ENCODE measurements around the gene RGS9BP. TPM values are rescaled to one million over a fixed set of nuclear protein-coding genes. Genes with fewer than 3 reads are reported as not detected.

Gene RGS9BP
- total and polyA plus RNA-seq, 2 donors (not counting 1 experiment from before 2014, with no cell fraction given): 0.09 to 0.66 TPM

DNA sequence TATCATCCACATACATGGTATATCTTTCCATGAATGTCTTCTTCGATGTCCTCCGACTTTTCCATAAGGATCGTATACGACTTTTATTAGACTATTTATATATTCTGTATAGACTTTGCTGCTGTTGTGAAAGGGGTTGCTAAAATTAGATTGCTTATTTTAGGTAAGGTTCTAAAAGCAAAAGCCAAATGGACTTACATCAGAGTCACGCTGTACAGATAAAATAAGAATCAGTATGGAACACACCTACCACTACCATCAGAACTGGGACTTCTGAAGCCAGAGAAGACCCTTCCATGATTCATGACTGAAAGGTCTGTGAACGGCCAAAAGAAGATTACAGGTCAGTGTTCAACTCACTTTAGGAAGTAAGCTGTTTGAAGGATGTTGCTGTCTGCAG is 9.6 kb upstream of the RGS9BP start:
- no peaks in the 10 kb centered on the region for H3K36me3 ChIP-seq (ENCODE audit: control insufficient read depth, insufficient read depth, low read length)
- TF ChIP-seq, protein P1, sequence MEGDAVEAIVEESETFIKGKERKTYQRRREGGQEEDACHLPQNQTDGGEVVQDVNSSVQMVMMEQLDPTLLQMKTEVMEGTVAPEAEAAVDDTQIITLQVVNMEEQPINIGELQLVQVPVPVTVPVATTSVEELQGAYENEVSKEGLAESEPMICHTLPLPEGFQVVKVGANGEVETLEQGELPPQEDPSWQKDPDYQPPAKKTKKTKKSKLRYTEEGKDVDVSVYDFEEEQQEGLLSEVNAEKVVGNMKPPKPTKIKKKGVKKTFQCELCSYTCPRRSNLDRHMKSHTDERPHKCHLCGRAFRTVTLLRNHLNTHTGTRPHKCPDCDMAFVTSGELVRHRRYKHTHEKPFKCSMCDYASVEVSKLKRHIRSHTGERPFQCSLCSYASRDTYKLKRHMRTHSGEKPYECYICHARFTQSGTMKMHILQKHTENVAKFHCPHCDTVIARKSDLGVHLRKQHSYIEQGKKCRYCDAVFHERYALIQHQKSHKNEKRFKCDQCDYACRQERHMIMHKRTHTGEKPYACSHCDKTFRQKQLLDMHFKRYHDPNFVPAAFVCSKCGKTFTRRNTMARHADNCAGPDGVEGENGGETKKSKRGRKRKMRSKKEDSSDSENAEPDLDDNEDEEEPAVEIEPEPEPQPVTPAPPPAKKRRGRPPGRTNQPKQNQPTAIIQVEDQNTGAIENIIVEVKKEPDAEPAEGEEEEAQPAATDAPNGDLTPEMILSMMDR (conservative IDR thresholded peaks at IDR 0.05 in 1 of 2, IDR thresholded peaks at IDR 0.05 in 1 of 2; ENCODE audit: low read depth in 1 of 2, low read length in 2 of 2): no peak
- no peak for TF ChIP-seq EZH2 (IDR thresholded peaks at IDR 0.05; ENCODE audit: low read length, missing control alignments)
- H2AFZ ChIP-seq (ENCODE audit: low read length): no peak overlapping the region

DNA sequence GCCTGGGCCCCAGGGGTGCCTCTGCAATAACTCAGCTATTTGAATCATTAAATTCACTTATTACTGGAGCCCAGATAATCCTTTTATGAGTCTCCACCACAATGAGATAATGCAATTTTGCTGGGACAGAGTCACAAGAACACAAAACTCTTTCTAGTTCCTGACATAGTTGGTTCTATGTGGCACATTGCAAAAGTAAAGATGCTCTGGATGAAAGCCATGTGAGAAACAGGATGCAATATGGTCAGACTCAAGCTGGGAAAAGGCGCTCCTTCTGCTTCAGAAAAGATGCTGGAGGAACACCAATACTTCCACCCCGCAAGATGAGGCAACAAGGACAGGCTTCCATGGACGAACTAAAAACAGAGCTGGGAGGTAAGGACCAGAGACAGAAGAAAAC is 6.3 kb upstream of the RGS9BP start:
- no peak overlapping the region for H3K4me3 ChIP-seq (replicated peaks in 1 of 4; ENCODE audit: control extremely low read depth in 1 of 4, insufficient read depth in 1 of 4, low read depth in 3 of 4, low read length in 4 of 4)
- H3K79me2 ChIP-seq (ENCODE audit: control insufficient read depth, insufficient read depth, low read length): peaks cover 45% of the 10 kb centered on the region
- TF ChIP-seq EZH2 (IDR thresholded peaks at IDR 0.05; ENCODE audit: low read length, missing control alignments): no peak
- TF ChIP-seq, protein P1 (conservative IDR thresholded peaks at IDR 0.05 in 1 of 2, IDR thresholded peaks at IDR 0.05 in 1 of 2; ENCODE audit: low read depth in 1 of 2, low read length in 2 of 2): no peak
- no peak overlapping the region for H3K4me2 ChIP-seq (ENCODE audit: extremely low read depth, insufficient read depth, low read length)
- H3K9ac ChIP-seq (ENCODE audit: insufficient read depth, low read length): no peak overlapping the region
- H2AFZ ChIP-seq (ENCODE audit: low read length): no peak overlapping the region
- no peaks in the 10 kb centered on the region for H3K36me3 ChIP-seq (ENCODE audit: control insufficient read depth, insufficient read depth, low read length)
- no peak for DNase-seq (ENCODE audit: low read depth in 2 of 2)
- no peak overlapping the region for H3K27ac ChIP-seq (ENCODE audit: insufficient read depth, low read length)
- no peaks in the 10 kb centered on the region for H3K27me3 ChIP-seq (ENCODE audit: control insufficient read depth, insufficient read depth, low read length)
- no peaks in the 10 kb centered on the region for H4K20me1 ChIP-seq (ENCODE audit: control insufficient read depth, extremely low read depth, insufficient read depth, low read length)
- no peaks in the 10 kb centered on the region for H3K9me3 ChIP-seq (ENCODE audit: control insufficient read depth, insufficient read depth, low read depth, low read length)
- no peaks in the 10 kb centered on the region for H3K4me1 ChIP-seq (ENCODE audit: control insufficient read depth, extremely low read depth, insufficient read depth, low read length)

More for the DNA sequence above, 9.6 kb upstream of the RGS9BP start:
- Histone ChIP-seq H3K79me2 (ENCODE audit: control insufficient read depth, insufficient read depth, low read length) (peaks cover 30% of the 10 kb centered on the region), H3K27ac (ENCODE audit: insufficient read depth, low read length) (no peak overlapping the region), H3K4me3 (replicated peaks in 1 of 4; ENCODE audit: control extremely low read depth in 1 of 4, insufficient read depth in 1 of 4, low read depth in 3 of 4, low read length in 4 of 4) (no peak overlapping the region), H4K20me1 (ENCODE audit: control insufficient read depth, extremely low read depth, insufficient read depth, low read length) (no peaks in the 10 kb centered on the region), H3K27me3 (ENCODE audit: control insufficient read depth, insufficient read depth, low read length) (no peaks in the 10 kb centered on the region), H3K4me1 (ENCODE audit: control insufficient read depth, extremely low read depth, insufficient read depth, low read length) (no peaks in the 10 kb centered on the region), H3K9me3 (ENCODE audit: control insufficient read depth, insufficient read depth, low read depth, low read length) (no peaks in the 10 kb centered on the region), H3K4me2 (ENCODE audit: extremely low read depth, insufficient read depth, low read length) (no peak overlapping the region), H3K9ac (ENCODE audit: insufficient read depth, low read length) (no peak overlapping the region)
- no peak for DNase-seq (ENCODE audit: low read depth in 2 of 2)

DNA sequence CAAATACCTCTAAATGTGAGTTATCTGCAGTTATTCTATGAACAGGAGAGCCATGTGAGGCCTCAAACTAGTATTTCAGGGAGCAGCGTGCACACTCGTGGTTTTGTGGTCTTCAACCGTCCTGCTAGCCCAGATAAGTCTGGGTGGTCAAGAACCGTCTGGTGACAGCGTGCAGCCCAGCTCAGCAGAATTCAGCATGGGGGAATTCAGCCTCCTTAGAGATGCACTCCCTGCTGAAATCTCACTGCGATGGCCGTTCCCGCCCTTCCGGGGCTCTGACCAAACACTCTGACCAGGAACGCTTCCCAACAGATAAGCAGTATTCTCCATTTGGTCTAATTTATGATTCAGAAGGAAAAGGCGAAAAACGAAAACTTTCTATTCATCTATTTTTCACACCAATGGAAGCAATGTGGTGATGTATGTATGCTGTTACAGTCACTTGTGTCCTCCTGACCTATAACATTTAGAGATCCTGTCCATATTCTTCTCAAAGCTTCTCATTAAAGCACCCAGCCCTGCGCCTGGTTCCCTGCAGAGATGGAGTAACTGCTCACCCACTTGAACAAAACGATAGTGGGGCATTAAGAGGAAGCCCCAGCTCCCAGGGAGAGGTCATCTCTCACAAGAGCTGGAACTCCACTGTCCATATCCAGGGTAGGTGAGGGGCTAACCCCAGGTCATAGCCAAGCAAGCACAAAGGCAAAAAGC is 3.6 kb upstream of the RGS9BP start:
- Histone ChIP-seq H3K4me2 (ENCODE audit: extremely low read depth, insufficient read depth, low read length) (no peak overlapping the region), H3K4me3 (replicated peaks in 1 of 4; ENCODE audit: control extremely low read depth in 1 of 4, insufficient read depth in 1 of 4, low read depth in 3 of 4, low read length in 4 of 4) (no peak overlapping the region), H3K79me2 (ENCODE audit: control insufficient read depth, insufficient read depth, low read length) (peaks cover 43% of the 10 kb centered on the region), H3K9ac (ENCODE audit: insufficient read depth, low read length) (no peak overlapping the region), H4K20me1 (ENCODE audit: control insufficient read depth, extremely low read depth, insufficient read depth, low read length) (no peaks in the 10 kb centered on the region), H2AFZ (ENCODE audit: low read length) (no peak overlapping the region), H3K4me1 (ENCODE audit: control insufficient read depth, extremely low read depth, insufficient read depth, low read length) (no peaks in the 10 kb centered on the region), H3K27ac (ENCODE audit: insufficient read depth, low read length) (no peak overlapping the region), H3K36me3 (ENCODE audit: control insufficient read depth, insufficient read depth, low read length) (no peaks in the 10 kb centered on the region), H3K9me3 (ENCODE audit: control insufficient read depth, insufficient read depth, low read depth, low read length) (no peaks in the 10 kb centered on the region), H3K27me3 (ENCODE audit: control insufficient read depth, insufficient read depth, low read length) (peaks cover 14% of the 10 kb centered on the region)
- TF ChIP-seq, protein P1 (conservative IDR thresholded peaks at IDR 0.05 in 1 of 2, IDR thresholded peaks at IDR 0.05 in 1 of 2; ENCODE audit: low read depth in 1 of 2, low read length in 2 of 2): no peak
- TF ChIP-seq EZH2 (IDR thresholded peaks at IDR 0.05; ENCODE audit: low read length, missing control alignments): no peak
- peak in 1 of 2 donors; percentile 51 for DNase-seq (ENCODE audit: low read depth in 2 of 2)

Data from fibroblast of lung (primary cell).